ENCODE measurements around the gene CLBA1.
"Not testable (repeated sequence)": the region's sequence is repeated elsewhere in the genome, so short reads cannot be mapped to it uniquely, and the experiment has no call there.

The CLBA1 gene

DNA sequence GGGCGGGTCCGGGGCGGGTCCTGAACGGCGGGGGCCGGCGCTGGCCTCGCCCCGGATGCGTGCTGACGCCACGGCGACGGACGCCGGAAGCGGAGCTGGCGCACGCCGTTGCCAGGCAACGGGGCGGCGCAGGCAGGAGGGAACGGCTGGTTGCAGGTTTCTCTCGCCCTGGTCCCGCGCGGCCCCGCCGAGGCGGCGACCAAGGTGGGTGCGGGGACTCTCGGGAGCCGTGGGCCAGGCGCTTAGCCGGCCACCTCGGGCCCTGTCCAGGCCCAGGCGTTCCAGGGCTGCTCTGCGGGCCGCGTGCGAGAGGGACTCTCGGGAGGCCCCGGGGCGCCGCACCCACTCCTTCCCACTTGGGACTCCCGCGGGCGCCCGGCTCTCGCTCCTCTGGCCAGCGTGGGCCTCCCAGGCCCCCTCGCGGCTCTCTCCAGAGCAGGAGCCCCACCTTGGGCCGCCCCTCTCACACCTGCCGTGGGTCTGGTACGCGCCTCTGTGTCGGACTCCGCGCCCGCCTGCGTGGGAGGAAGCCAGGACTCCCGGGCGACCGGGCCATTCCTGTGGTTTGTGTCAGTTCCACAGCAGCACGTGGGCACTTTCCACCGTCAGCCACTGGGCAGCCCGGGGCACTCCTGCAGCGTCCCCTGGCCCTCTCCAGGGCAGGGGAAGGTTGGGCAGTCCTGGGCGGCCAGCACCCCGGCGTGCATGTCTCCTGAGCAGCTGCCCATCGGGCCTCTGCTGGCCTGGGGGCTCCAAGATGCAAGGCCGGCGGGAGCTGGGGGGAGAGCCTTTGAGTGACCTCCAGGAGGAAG lies at the start of gene CLBA1:
Gene CLBA1, plus strand, starts transcription at position 114 of the 812 bp plus-strand sequence. Its CDS starts 644 bp downstream, at position 758.
- peak; percentile 73 to 78 for DNase-seq (ENCODE audit: low read depth in 2 of 2)

DNA sequence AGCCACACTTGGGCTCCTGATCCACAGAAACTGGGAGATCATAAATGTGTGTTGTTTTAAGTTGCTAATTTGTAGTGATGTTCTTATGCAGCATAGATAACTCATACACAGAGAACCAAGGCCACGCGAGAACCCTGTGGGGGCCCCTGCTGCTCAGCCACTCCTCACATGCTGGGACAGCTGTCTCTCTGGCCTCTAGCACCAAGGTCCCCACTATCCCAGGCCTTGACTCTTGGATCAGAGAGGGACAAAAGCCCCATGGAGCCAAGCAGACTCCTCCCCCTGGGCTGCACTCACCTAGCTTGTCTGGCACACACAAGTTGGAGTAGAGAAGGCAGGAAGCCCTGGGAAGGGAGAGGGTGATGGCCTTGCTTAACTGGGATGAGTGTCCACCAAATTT lies 49.6 kb upstream of the CLBA1 start:
- DNase-seq (ENCODE audit: low read depth in 2 of 2) = no peak

- no peak for DNase-seq (ENCODE audit: low read depth in 2 of 2)
These were observed 49.0 kb upstream of the CLBA1 start for GRCh38 chr14:104936361-104937155.

GRCh38 chr14:104937161-104937560 lies 48.4 kb upstream of the CLBA1 start:
- DNase-seq (ENCODE audit: low read depth in 2 of 2) = no peak

GRCh38 chr14:104937694-104938365 lies 47.8 kb upstream of the CLBA1 start:
- DNase-seq (ENCODE audit: low read depth in 2 of 2) = no peak

GRCh38 chr14:104938436-104938835 lies 47.2 kb upstream of the CLBA1 start:
- no peak for DNase-seq (ENCODE audit: low read depth in 2 of 2)

DNA sequence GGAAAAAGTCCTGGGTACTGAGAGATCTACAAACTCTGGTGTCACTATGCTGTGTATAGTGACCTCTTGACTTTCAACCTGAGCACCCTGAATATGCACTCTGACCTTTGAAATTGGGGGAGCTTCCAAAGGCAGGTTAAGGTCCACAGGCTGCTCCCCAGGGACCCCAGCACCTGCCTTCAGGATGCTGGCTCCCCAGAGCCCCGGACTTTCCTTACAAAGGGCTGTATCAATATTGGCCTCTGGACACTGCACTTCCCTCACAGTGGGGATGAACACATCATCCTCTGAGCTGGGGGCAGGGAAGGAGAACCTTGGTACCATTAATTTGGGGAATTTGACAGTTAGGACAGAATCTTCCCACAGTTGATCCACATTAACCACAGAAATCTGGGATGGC lies 46.6 kb upstream of the CLBA1 start:
- no peak for DNase-seq (ENCODE audit: low read depth in 2 of 2)

- DNase-seq (ENCODE audit: low read depth in 2 of 2) = no peak
These were observed 45.8 kb upstream of the CLBA1 start for GRCh38 chr14:104939666-104940410.

GRCh38 chr14:104940526-104941150 lies 45.0 kb upstream of the CLBA1 start:
- DNase-seq (ENCODE audit: low read depth in 2 of 2) = no peak

- DNase-seq (ENCODE audit: low read depth in 2 of 2) = no peak
These were observed 43.9 kb upstream of the CLBA1 start for GRCh38 chr14:104941508-104942365.

DNA sequence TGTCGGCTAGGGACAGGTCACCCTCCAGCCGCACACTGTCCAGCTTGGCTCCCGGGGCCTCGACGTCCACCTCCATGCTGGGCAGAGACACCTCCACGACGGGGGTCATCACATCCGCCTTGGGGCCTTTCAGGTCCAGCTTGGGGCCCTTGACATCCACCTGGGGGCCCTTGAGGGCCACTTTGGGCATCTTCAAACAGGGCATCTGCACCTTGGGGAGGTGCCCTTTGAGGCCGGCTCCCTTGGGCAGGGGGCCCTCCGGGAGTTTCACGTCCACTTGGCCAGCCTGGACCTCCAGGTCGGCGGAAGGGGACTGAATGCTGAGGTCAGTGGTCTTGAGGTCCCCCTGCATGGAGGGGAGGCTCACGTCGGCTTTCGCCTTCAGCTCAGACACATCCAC lies 43.0 kb upstream of the CLBA1 start:
- DNase-seq (ENCODE audit: low read depth in 2 of 2) = no peak

GRCh38 chr14:104943216-104944015 lies 42.2 kb upstream of the CLBA1 start:
- not testable (repeated sequence) for DNase-seq (ENCODE audit: low read depth in 2 of 2)

GRCh38 chr14:104944016-104944308 lies 41.6 kb upstream of the CLBA1 start:
- not testable (repeated sequence) for DNase-seq (ENCODE audit: low read depth in 2 of 2)

DNA sequence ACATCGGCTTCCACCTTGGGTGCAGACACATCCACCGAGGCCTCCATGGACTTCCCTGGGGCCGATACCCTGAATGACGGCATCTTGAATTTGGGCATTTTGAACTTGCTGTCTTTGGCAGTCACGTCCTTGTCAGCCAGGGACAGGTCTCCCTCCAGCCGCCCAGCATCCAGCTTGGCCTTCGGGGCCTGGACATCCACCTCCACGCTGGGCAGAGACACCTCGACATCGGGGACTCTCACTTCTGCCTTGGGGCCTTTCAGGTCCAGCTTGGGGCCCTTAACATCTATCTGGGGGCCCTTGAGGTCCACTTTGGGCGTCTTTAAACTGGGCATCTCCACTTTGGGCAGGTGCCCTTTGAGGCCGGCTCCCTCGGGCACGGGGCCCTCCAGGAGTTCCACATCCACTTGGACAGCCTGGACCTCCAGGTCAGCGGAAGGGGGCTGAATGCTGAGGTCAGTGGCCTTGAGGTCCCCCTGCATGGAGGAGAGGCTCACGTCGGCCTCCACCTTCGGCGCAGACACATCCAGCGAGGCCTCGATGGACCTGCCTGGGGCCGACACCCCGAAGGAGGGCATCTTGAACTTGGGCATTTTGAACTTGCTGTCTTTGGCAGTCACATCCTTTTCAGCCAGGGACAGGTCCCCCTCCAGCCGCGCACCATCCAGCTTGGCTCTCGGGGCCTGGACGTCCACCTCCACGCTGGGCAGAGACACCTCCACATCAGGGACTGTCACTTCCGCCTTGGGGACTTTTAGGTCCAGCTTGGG lies 41.0 kb upstream of the CLBA1 start:
- DNase-seq (ENCODE audit: low read depth in 2 of 2) = not testable (repeated sequence)

GRCh38 chr14:104945266-104945665 lies 40.3 kb upstream of the CLBA1 start:
- DNase-seq (ENCODE audit: low read depth in 2 of 2) = not testable (repeated sequence)

DNA sequence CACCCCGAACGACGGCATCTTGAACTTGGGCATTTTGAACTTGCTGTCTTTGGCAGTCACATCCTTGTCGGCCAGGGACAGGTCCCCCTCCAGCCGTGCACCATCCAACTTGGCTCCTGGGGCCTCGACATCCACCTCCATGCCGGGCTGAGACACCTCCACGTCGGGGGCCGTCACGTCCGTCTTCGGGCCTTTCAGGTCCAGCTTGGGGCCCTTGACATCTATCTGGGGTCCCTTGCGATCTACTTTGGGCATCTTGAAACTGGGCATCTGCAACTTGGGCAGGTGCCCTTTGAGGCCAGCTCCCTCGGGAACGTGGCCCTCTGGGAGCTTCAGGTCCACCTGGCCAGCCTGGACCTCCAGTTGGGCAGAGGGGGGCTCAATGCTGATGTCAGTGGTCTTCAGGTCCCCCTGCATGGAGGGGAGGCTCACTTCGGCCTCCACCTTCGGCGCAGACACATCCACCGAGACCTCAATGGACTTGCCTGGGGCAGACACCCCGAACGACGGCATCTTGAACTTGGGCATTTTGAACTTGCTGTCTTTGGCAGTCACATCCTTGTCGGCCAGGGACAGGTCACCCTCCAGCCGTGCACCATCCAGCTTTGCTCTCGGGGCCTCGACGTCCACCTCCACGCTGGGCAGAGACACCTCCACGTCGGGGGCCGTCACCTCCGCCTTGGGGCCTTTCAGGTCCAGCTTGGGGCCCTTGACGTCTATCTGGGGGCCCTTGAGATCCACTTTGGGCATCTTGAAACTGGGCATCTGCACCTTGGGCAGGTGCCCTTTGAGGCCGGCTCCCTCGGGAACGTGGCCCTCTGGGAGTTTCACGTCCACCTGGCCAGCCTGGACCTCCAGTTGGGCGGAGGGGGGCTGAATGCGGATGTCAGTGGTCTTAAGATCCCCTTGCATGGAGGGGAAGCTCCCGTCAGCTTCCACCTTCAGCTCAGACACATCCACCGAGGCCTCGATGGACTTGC lies 39.3 kb upstream of the CLBA1 start:
- not testable (repeated sequence) for DNase-seq (ENCODE audit: low read depth in 2 of 2)

DNA sequence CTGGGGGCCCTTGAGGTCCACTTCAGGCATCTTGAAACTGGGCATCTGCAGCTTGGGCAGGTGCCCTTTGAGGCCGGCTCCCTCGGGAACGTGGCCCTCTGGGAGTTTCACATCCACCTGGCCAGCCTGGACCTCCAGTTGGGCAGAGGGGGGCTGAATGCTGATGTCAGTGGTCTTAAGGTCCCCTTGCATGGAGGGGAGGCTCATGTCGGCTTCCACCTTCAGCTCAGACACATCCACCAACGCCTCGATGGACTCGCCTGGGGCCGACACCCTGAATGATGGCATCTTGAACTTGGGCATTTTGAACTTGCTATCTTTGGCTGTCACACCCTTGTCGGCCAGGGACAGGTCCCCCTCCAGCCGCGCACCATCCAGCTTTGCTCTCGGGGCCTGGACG lies 38.4 kb upstream of the CLBA1 start:
- not testable (repeated sequence) for DNase-seq (ENCODE audit: low read depth in 2 of 2)
